Measurements from ENCODE around the gene MEMO1.

MEMO1 gene

DNA sequence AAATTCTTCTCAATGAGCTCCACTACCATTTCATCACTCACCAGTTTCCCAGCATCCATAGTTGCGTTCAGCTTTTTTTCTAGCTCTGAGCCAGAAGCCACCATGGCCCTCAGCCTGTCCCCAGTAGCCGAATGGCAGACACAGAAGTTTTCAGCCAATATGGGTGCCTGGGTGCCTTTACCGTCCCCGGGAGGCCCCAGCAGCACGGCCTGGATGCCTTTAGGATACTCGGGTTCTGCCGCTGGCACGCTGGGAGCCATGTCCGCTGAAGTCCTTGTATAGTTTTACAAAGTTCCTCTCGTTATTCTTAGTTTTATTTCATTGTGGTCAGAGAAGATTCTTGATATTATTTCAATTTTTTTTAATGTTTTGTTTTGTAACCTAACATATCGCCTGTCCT is 187.2 kb downstream of the MEMO1 start:
- no peak for DNase-seq (ENCODE audit: low spot score)

DNA sequence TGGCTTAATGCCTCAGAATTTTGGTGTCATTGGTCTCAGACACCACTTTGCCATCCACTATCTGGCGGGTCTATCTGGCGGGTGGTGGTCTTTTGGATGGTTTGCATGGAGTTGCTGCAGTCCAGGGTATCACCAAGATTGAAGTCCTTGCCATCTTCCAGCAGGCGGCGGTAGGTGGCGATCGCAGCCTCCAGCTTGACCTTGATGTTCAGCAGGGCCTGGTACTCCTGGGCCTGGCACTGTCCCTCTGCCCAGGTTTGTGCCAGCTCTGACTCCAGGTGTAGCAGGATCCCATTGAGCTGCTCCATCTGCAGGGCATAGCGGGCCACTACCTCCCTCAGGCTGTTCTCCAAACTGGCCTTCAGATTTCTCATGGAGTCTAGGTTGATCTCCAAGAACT is 188.2 kb downstream of the MEMO1 start:
- peak; percentile 26 for DNase-seq (ENCODE audit: low spot score)

Measured in hematopoietic multipotent progenitor cell treated with erythropoietin and hydrocortisone succinate and interleukin-3 and kit ligand, for 17 days (in vitro differentiated cells).